Endothelial cell of umbilical vein (primary cell): ENCODE data around the gene FPGS. TPM values are rescaled to one million over a fixed set of nuclear protein-coding genes. Genes with fewer than 3 reads are reported as not detected.

Experiments
- BruUV-seq: library from RNA; stranded (reverse); fragments of 400-500 nt; replicated peaks from 2 replicates; lab custom pipeline; 2021; lab: Mats Ljungman, UMichigan
- CTCF ChIA-PET: fragments of 300-600, 350-600 bp; sonication (Branson Sonifier 250); formaldehyde crosslinking; loops from one replicate; lab custom pipeline; 2021; ENCODE audit warnings: antibody characterized with exemption, inconsistent platforms; lab: Charles Lee
- POLR2A ChIA-PET: fragments of 300-600, 350-600 bp; sonication (Branson Sonifier 250); formaldehyde crosslinking; loops from one replicate; lab custom pipeline; 2021; ENCODE audit warnings: antibody characterized with exemption, inconsistent platforms; lab: Charles Lee
- DNase-seq: peaks from one replicate; pipeline ENCODE4 v3.0.0-alpha.2; 2011; ENCODE audit warnings: low read depth, low spot score
- FAIRE-seq: peaks from 2 replicates; lab custom pipeline; 2011; peaks lifted over from hg19 to GRCh38; lab: Jason Lieb, UNC
- H2AFZ ChIP-seq: 2 replicates; pipeline ENCODE4 v1.6.0; 2012; ENCODE audit warnings: low read depth, low read length, control low read depth, inconsistent platforms
- H3K27ac ChIP-seq: 2 replicates; pipeline ENCODE4 v1.5.1; 2011; ENCODE audit warnings: low read depth, mild to moderate bottlenecking, control low read depth, low read length, moderate library complexity; ENCODE audit not compliant: insufficient read depth
- H3K27me3 ChIP-seq, 2 experiments: 2 replicates each; pipeline versions ENCODE4 v1.6.0 to v1.6.1; 2011; ENCODE audit warnings: low read length in 2 of 2, mixed read lengths in 1 of 2; ENCODE audit not compliant: control insufficient read depth in 2 of 2, insufficient read depth in 2 of 2
- H3K36me3 ChIP-seq, 2 experiments: 2 replicates in 1 of 2; 3 replicates in 1 of 2; pipeline ENCODE4 v1.5.1; 2011; ENCODE audit warnings: low read length in 2 of 2, mild to moderate bottlenecking in 1 of 2, moderate library complexity in 1 of 2; ENCODE audit not compliant: control insufficient read depth in 2 of 2, insufficient read depth in 2 of 2; ENCODE audit errors: extremely low read depth in 1 of 2
- H3K4me1 ChIP-seq: 3 replicates; pipeline ENCODE4 v1.5.1; 2011; ENCODE audit warnings: mild to moderate bottlenecking, low read length; ENCODE audit not compliant: control insufficient read depth, insufficient read depth; ENCODE audit errors: extremely low read depth
- H3K4me2 ChIP-seq: 2 replicates; pipeline ENCODE4 v1.6.1; 2011; ENCODE audit warnings: low read length, control low read depth, mixed read lengths; ENCODE audit not compliant: insufficient read depth
- H3K4me3 ChIP-seq, 3 experiments: fragments of 200-600 bp in 1 of 3; sonication (generic), shearing (Covaris generic) in 1 of 3; replicated peaks in 1 of 3; 2 replicates each; pipeline ENCODE4 v1.5.1; 2011 to 2016; ENCODE audit warnings: control low read depth in 3 of 3, low read length in 3 of 3, mild to moderate bottlenecking in 2 of 3, inconsistent platforms in 1 of 3, low read depth in 1 of 3, moderate library complexity in 1 of 3; ENCODE audit not compliant: insufficient read depth in 1 of 3
- H3K79me2 ChIP-seq: 2 replicates; pipeline ENCODE4 v1.6.0; 2012; ENCODE audit warnings: low read length, inconsistent platforms; ENCODE audit not compliant: control insufficient read depth, insufficient read depth
- H3K9ac ChIP-seq: replicated peaks from 2 replicates; pipeline ENCODE3; 2011; ENCODE audit warnings: low read length, control low read depth; ENCODE audit not compliant: insufficient read depth; ENCODE audit errors: extremely low read depth
- H3K9me1 ChIP-seq: replicated peaks from 3 replicates; pipeline ENCODE4 v1.6.0; 2011; ENCODE audit warnings: mild to moderate bottlenecking, low read length; ENCODE audit not compliant: control insufficient read depth, insufficient read depth; ENCODE audit errors: extremely low read depth
- H3K9me3 ChIP-seq: replicated peaks from 2 replicates; pipeline ENCODE4 v1.5.1; 2012; ENCODE audit warnings: low read length, inconsistent platforms; ENCODE audit not compliant: control insufficient read depth, insufficient read depth
- H4K20me1 ChIP-seq: replicated peaks from 2 replicates; pipeline ENCODE3; 2011; ENCODE audit warnings: mild to moderate bottlenecking, low read length; ENCODE audit not compliant: control insufficient read depth, insufficient read depth; ENCODE audit errors: extremely low read depth
- EZH2 ChIP-seq: IDR thresholded peaks from 2 replicates; pipeline ENCODE4 v1.6.1; 2012; ENCODE audit warnings: borderline replicate concordance, low read depth, mild to moderate bottlenecking, moderate library complexity, low read length, inconsistent platforms; ENCODE audit not compliant: severe bottlenecking
- FOS ChIP-seq: IDR thresholded peaks from 2 replicates; pipeline ENCODE4 v1.6.1; 2011; ENCODE audit warnings: mild to moderate bottlenecking, low read length, moderate library complexity, borderline replicate concordance; ENCODE audit not compliant: insufficient read depth
- GATA2 ChIP-seq: IDR thresholded peaks from 2 replicates; pipeline ENCODE4 v1.7.0; 2011; ENCODE audit warnings: low read depth, mild to moderate bottlenecking, moderate library complexity, mixed read lengths, low read length; ENCODE audit not compliant: insufficient read length, insufficient read depth
- JUN ChIP-seq: IDR thresholded peaks from 2 replicates; pipeline ENCODE4 v1.6.1; 2011; ENCODE audit warnings: borderline replicate concordance, low read depth; ENCODE audit not compliant: insufficient read length, insufficient read depth
- MYC ChIP-seq: IDR thresholded peaks from one replicate; pipeline ENCODE4 v1.6.1; 2011; ENCODE audit warnings: mild to moderate bottlenecking, low read depth, low read length
- POLR2A ChIP-seq: IDR thresholded peaks from 2 replicates; pipeline ENCODE4 v1.6.1; 2012; ENCODE audit warnings: low read depth, mild to moderate bottlenecking, control low read depth, low read length
- POLR2AphosphoS5 ChIP-seq: IDR thresholded peaks from 2 replicates; pipeline ENCODE4 v1.6.1; 2012; ENCODE audit warnings: low read depth, mild to moderate bottlenecking, control low read depth, low read length, moderate library complexity; ENCODE audit not compliant: insufficient read depth
- dilution Hi-C: fragments of 300-500 bp; cut with MboI; formaldehyde crosslinking; loops from one replicate; pipeline ENCODE4 v1.15.0; 2019; ENCODE audit warnings: low sequenced_read_pairs; ENCODE audit not compliant: extremely low pct_ligation_motif_present
- intact Hi-C: fragments of 100-400 bp; cut with micrococcal nuclease; formaldehyde crosslinking; loops from one replicate; pipeline ENCODE4 v1.10.0; 2022
- polyA plus RNA-seq, 4 experiments: library from polyadenylated mRNA; depleted of rRNA in 3 of 4; stranded (reverse) in 3 of 4; unstranded in 1 of 4; fragments of >200 nt; gene quantifications; 2 replicates each; pipeline versions ENCODE4 v1.2.1 to v1.2.3, GENCODE V29; 2011 to 2012; ENCODE audit warnings: missing spikeins in 1 of 4
- total RNA-seq: library from RNA; stranded (reverse); gene quantifications from 2 replicates; pipeline ENCODE4 v1.2.3, GENCODE V29; 2021
- TF ChIP-seq, protein P1 (sequence below), 2 donors: IDR thresholded peaks; 1 replicate in 1 of 2; 2 replicates in 1 of 2; pipeline ENCODE4 v1.5.1; 2011; ENCODE audit warnings: low read length in 2 of 2, mild to moderate bottlenecking in 2 of 2, moderate library complexity in 2 of 2, control low read depth in 1 of 2, inconsistent platforms in 1 of 2, low read depth in 1 of 2; ENCODE audit not compliant: insufficient read depth in 1 of 2; ENCODE audit errors: extremely low read depth in 1 of 2
- TF ChIP-seq, protein P2 (sequence below): IDR thresholded peaks from 2 replicates; pipeline ENCODE4 v1.6.1; 2011; ENCODE audit not compliant: insufficient read depth, insufficient read length

The FPGS gene
- total and polyA plus RNA-seq, 2 donors (not counting 3 experiments of a cell fraction or from before 2014, with no cell fraction given), result 77.7 to 90.2 TPM

- Histone ChIP-seq H3K79me2 (peaks cover 32% of the 10 kb centered on the region), H3K9ac (no peak overlapping the region), H3K4me2 (no peak overlapping the region), H3K27me3 (no peaks in the 10 kb centered on the region), H4K20me1 (no peaks in the 10 kb centered on the region), H3K9me1 (no peaks in the 10 kb centered on the region), H3K27ac (no peak overlapping the region), H3K4me1 (peaks cover 25% of the 10 kb centered on the region), H3K9me3 (no peaks in the 10 kb centered on the region), H3K36me3 (peaks cover 2 to 8% of the 10 kb centered on the region in 2 experiments), H3K4me3 (no peak overlapping the region), H2AFZ (no peak overlapping the region)
- dilution Hi-C loops (no loop called here), intact Hi-C loops (no loop called here)
- no peak for DNase-seq
- ChIA-PET POLR2A (no interaction called here), CTCF (interaction anchor here (6.3 kb wide), 1 partner anchor 12 kb away, joined by 101 read pairs; no protein-coding TSS in a partner anchor)
- TF ChIP-seq, protein P1, sequence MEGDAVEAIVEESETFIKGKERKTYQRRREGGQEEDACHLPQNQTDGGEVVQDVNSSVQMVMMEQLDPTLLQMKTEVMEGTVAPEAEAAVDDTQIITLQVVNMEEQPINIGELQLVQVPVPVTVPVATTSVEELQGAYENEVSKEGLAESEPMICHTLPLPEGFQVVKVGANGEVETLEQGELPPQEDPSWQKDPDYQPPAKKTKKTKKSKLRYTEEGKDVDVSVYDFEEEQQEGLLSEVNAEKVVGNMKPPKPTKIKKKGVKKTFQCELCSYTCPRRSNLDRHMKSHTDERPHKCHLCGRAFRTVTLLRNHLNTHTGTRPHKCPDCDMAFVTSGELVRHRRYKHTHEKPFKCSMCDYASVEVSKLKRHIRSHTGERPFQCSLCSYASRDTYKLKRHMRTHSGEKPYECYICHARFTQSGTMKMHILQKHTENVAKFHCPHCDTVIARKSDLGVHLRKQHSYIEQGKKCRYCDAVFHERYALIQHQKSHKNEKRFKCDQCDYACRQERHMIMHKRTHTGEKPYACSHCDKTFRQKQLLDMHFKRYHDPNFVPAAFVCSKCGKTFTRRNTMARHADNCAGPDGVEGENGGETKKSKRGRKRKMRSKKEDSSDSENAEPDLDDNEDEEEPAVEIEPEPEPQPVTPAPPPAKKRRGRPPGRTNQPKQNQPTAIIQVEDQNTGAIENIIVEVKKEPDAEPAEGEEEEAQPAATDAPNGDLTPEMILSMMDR (IDR thresholded peaks at IDR 0.05; ENCODE audit: extremely low read depth in 1 of 2, insufficient read depth in 1 of 2, low read depth in 1 of 2, low read length in 2 of 2), result no peak
- no peak for TF ChIP-seq POLR2A
- TF ChIP-seq JUN, result no peak
- TF ChIP-seq EZH2, result no peak
- TF ChIP-seq GATA2, result no peak
- no peak for TF ChIP-seq FOS
- TF ChIP-seq, protein P2, sequence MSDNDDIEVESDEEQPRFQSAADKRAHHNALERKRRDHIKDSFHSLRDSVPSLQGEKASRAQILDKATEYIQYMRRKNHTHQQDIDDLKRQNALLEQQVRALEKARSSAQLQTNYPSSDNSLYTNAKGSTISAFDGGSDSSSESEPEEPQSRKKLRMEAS, result no peak
- TF ChIP-seq MYC, result no peak
- TF ChIP-seq POLR2AphosphoS5, result no peak
- FAIRE-seq, result no peak
- BruUV-seq, result no TSS peak
These were observed 54.0 kb downstream of the FPGS start for GRCh38 chr9:127856729-127857116.
